Activated CD4-positive, CD25-positive, alpha-beta regulatory T cell treated with anti-CD3 and anti-CD28 coated beads, Interleukin-2, amount 50 U/mL, for 72 hours (primary cell): ENCODE data around the gene CMTM4.

Experiments
- DNase-seq: peaks from one replicate; pipeline ENCODE4 v3.0.0; 2021

The CMTM4 gene

DNA sequence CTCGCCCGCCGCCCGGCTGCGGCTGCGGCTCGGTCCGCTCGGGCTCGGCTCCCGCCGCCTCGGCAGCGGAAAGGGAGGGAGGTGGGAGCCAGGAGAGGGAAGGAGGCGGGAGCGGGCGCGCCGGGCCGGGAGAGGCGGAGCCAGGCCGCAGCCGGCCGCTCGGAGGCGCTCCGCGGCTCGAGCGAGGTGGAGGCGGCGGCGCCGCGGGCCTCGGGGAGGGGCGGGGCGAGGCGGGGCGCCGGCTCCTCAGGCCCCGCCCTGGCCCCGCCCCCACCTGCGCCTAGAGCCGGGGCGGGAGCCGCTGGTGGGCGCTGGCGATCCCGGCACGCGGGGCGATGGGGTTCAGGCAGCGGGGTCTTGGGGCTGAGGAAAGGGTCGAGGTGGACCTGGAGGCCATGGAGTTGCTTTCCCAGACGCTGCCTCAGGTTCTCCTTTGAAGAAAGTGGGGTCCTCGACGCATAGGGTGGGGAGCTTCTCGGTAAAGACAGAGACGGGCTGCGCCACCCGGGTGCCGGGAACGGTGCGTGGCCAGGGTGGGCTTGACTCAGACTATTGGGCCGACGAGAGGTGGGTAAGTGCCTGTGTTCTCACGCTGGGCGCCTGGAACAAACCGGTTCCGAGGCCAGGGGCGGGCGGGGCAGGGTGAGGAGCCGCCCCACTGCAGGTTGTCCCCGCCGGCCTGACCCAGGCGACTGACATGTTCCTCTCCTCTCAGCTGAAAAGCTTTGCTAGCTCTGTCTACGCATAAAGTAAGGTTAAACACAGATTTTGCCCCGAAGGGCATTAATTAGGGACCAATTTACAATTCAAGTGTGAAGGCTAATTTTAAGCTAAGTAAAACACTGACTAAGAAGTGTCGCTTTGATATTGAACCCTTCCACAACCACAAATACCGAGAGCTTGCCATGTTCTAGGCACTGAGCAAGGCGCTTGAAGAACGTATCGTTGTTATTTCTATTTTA, at the start of gene CMTM4:
CMTM4 (minus strand) TSS at position 75 of the 962 bp plus-strand sequence. CDS start 218 bp downstream, outside the sequence.
- DNase-seq = peak; percentile 71

DNA sequence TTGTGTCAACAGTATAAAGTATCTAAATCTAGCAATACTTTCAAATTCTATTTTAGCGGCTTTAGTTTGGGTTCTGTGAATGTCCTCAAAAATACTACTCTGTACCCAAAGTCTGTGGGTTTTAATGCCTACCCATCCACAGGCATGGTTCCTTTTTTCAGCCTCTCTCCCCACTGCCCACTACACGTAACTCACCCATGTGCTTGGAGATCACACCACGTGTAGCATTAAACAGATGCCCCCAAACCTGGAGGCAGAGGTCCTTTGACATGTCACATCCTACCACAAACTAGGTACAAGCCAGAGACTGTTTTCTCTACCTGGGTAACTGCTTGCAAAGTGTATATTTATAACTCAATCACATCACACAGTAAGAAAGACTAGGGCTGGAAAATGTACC, 49.5 kb upstream of the CMTM4 start:
- DNase-seq = no peak

DNA sequence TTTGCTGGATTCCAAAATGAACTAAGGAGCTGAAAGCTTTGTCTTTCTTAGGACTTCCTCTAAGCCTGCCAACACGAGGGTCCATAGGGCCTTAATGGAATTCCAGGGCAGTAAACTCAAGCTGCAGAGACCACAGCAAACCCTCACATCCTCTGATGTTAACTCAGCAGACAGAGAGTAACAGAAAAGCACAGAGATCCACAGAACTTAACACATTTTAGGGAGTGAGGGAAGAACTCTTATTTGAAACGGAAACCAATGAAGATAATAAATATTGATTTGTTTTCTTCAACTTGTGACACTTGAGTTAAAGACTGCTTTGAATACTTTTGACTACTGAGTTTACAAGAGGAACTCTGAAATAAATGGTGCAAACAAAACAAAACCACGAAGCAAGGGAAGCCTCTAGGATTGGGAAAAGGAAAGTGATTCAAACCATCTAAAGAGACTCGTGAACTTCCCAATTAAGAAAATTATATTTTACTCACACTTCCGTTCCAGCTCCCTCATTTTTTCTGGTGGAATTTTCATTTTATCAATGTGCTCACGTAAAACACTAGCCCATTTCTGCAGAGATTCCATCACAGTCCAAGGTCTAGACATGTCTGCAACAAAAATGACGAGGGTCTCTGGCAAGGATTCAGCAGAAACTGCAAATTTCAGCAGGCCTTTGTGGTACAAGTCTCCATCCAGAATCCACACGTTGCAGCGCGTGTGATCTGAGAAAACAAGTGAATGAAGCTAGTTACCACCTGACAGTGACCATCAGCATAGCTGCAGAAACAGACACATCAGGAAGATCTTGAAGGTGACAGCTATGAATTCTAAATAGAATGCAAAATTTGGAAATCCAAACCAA, 45.6 kb upstream of the CMTM4 start:
- no peak for DNase-seq

- DNase-seq = no peak
Observed at GRCh38 chr16:66741169-66741900, 44.8 kb upstream of the CMTM4 start.

GRCh38 chr16:66740533-66740932, 44.0 kb upstream of the CMTM4 start:
- DNase-seq = no peak

GRCh38 chr16:66740010-66740409, 43.5 kb upstream of the CMTM4 start:
- DNase-seq = no peak

DNA sequence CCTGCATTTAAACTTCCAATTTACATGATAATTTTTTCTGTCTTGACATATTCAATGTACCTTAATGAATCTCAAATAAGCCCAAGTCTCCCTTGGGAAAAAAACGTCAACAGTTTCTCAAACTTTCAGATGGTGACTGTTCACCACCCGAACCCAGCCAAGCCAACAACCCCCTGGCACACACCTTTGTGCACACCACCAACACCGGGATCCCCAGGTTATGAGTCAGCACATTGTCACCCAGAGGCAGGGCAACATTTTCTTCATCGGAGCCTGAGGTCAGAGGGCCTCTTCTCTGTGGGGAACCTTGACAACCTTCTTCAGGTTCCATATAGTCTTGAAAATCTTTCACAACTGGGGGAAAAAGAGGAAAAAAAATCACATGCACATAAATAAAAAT, 39.3 kb upstream of the CMTM4 start:
- no peak for DNase-seq

GRCh38 chr16:66731101-66731500, 34.6 kb upstream of the CMTM4 start:
- DNase-seq = no peak

- DNase-seq = no peak
Observed at GRCh38 chr16:66728804-66729203, 32.3 kb upstream of the CMTM4 start.

DNA sequence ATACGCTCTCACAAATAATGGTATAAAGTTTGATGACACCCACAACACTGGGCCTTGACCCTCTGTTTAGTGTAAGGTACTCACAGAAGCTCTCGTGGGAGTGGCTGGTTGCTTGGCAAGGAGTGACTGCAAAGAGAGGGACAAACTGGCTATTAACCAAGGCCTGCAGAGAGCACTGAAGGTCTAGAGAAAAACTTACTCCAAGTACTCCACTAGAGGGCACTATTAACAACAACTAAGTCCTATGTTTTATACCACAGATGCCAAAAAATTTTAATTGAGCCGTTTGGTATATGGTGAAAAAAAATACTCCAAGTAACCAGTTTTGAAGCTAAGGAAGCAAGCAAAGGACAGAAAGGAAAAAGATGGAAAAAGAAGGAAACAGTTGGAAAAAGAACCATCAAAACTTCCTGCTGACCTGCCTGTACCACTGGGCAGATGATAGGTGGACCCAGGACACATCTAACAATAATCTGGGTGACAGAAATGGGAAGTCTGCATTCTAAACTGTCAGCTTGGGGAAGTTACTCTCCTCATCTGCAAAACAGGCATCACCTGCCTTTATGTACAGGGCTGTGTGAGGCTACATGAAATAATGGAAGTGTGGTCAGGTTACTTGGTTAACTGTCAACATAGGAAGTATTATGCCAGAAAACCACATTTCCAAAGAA, 31.7 kb upstream of the CMTM4 start:
- DNase-seq = no peak

DNA sequence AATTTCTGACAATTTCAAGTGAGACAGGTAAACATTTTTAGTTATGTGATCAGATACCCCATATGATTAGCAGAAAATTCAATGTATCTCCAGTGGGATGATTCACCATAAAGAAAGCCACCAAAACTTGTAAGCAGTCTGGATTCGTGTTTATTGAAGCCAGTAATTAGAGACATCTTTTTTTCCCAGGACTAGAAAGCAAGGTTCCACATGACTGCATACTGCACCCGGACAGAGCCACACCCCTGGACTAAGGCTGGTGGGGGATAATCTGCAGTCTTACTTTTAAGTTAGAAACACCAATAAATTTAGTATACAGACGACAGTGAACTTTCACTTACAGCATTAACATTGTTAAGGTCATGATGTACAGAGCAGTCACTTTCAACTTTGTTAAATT, 24.2 kb upstream of the CMTM4 start:
- no peak for DNase-seq

DNA sequence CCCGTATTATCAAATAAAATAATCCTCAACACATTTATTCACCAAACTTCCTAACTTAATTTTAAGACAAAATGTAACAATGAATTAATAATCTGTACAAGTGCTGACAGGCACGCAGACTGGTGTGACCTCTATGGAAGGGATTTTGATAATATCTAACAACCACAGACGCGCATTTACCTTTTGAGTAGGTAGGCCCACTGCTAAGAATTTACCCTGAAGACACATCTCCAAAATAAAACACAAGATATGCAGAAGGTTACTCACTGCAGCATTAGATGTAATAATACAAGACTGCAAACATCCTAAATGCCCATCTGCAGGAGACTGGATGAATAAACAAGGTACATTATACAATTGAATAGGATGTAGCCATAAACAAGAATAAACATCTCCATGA, 22.7 kb upstream of the CMTM4 start:
- no peak for DNase-seq

DNA sequence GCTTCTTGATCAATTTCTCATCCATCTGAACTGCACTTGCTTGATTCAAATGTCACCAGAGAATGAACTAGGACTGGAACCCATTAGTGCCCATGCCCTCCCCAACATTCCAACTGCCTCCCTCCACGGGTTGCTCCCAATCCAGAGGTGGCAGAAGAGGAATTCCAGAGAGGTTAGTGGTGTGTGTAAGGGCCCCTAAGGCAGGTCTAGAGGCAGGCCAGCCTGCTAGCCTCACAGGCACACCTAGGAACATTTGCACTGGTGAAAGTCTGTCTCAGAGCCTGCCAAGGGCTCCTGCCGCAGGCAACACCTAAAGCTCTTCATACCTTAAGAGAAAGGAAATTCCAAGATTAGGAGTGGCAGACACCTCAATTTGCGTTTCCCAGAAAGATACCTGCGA, 21.2 kb upstream of the CMTM4 start:
- DNase-seq = no peak

DNA sequence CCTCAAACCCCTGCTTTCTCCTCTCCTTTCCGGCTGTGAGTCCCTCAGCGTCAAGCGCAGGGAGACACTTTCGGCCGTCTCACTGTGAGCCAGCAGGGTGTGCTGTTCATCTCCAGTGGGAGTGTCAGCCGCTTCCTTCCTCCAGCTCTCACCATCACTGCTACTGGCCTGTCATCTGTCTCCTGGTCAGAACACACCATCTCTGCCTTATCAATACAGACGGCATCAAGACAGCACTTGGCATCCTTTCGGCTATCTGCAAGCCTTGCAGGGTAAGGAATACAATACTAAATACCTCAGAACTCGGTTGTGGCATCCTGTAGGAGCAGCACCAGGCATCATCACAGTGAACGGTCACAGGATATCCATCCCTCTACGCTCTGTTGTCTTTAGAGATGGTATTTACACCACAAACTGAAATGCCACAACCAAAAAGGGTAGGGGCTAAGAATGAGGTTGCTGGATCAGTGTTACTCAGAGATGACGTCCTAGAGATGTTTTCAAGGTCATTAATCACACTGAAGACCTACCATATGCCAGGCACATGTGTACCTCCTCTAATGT, 20.7 kb upstream of the CMTM4 start:
- no peak for DNase-seq

DNA sequence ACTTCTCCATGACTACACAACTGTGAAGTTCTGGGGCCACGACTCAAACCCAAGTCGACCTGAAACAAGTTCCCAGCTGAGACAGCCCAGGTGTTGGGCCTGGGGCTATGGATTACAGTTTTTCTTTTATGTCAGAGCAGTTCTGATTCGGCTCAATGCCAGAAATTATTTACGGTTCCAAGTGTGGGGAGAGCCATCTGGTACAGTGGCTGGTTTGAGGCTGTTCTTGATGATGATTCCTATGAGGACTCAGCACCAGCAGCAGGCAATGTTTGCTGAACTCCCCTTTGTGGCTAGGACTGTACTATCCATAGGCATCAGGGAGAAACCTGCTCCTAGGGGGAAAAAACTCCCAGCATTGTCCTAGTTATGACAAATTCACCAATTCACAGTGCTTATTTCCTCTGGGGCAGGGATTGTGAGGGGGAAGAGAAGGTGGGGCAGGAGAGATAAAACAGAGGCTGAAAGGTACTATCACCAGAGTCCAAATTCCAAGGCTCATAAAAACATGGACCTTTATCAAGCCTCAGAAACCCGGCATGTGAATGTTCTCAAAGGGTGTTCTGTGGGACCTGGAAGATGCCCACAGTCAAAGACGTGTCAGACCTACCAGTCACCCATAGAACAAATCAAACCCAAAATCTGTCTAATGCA, 18.2 kb upstream of the CMTM4 start:
- no peak for DNase-seq

DNA sequence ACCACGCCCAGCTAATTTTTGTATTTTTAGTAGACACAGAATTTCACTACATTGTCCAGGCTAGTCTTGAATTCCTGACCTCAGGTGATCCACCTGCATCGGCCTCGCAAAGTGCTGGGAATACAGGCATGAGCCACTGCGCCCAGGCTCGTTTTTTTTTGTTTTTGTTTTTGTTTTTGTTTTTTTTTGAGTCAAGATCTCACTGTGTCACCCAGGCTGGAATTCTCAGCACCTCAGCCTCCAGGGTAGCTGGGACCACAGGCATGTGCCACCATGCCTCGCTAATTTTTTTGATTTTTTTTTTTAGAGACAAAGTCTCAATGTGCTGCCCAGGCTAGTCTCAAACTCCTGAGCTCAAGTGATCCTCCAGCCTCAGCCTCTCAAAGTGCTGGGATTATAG, 17.5 kb upstream of the CMTM4 start:
- DNase-seq = no peak

DNA sequence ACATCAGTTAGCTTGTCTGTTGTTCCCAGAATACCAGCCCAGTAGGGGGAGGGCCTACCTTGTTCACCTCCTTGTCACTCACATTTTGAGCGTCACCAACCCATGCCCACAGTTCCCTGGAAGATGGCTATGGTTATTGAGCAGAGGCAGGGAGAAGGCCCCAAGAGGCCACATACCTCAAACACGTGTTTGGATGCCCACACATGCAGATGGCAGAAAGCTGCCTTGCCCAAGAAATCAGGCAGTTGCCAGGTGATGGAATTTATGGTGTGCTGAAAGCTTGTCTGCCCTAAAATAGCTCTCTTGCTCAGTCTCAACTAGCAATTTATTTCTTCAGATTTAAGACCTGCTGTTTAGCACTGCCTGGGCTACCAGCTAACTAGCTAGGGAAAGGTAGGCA, 16.5 kb upstream of the CMTM4 start:
- no peak for DNase-seq

GRCh38 chr16:66712512-66712911, 16.0 kb upstream of the CMTM4 start:
- DNase-seq = no peak

DNA sequence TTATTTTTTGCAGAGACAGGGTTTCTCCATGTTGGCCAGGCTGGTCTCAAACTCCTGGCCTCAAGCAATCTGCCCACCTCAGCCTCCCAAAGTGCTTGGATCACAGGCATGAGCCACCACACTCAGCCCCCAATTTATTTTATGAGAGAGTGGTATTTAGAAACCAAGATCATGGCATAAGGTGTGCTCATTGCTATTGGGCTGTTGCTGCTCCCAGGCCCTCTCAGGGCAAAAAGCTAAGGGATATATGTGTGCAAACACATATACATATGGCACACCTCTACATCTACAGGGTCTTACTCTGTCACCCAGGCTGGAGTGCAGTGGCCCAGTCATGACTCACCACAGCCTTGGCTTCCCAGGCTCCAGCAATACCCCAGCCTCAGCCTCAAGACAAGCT, 15.0 kb upstream of the CMTM4 start:
- DNase-seq = no peak

DNA sequence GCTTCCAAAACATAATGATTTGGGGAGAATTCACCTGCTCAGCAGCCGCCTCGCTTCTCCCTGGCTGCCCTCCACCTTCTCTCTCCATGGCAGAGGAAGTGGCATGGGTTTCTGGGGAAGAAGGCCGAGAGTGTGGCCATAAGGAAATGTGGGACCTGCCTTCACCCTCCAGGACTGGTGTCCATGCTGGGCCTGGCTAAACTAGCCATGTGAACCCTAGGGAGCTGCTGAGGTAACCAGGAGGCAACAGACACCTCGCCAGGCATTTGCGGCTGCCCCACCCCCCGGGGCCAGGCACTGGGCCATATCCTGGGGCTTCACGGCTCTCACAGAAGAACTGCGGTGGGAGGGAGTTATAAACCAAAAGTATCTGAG, 9.9 kb upstream of the CMTM4 start:
- DNase-seq = no peak

DNA sequence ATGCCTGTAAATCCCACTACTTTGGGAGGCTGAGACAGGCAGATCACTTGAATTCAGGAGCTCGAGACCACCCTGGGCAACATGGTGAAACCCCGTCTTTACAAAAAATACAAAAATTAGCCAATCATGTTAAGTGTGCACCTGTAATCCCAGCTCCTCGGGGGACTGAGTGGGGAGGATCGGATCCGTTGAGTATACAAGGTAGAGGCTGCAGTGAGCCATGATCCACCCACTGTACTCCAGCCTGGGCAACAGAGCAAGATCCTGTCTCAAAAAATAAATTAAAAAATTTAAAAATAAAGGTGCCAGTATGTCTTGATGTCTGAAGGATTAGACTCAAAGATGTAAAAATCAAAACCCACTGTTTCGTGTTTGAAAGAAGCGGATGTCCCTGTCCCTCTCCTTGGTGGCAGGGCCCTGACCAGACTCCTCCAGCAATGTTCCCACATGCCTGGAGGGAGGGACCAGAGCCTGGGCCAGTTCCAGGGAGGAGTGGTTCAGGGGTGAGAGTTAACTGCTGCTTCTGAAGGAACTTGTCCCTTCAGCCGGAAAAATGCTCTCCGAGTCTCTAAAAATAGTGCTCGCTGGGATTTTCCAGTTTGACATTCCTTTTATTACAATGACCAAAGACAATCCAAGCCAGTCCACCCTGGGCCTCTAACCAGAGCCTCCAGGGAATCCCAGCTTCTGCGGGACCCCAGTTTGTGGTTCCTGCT, 9.4 kb upstream of the CMTM4 start:
- no peak for DNase-seq
